ENCODE data around the gene TSPAN2.

GRCh38 chr1:115114308-115114707, 25.0 kb upstream of the TSPAN2 start:
- TF ChIP-seq PATZ1 (CRISPR knock-in tag; IDR thresholded peaks at IDR 0.05; ENCODE audit: borderline replicate concordance) (no peak), GLIS3 (CRISPR knock-in tag; IDR thresholded peaks at IDR 0.05) (no peak), BACH2 (CRISPR knock-in tag; IDR thresholded peaks at IDR 0.05; ENCODE audit: borderline replicate concordance) (no peak)
